Kidney glomerular epithelial cell (primary cell): ENCODE data around the gene EDAR.

Experiments used
- DNase-seq: peaks from one replicate; lab custom pipeline; 2025; lab: John Stamatoyannopoulos, UW

EDAR gene

DNA sequence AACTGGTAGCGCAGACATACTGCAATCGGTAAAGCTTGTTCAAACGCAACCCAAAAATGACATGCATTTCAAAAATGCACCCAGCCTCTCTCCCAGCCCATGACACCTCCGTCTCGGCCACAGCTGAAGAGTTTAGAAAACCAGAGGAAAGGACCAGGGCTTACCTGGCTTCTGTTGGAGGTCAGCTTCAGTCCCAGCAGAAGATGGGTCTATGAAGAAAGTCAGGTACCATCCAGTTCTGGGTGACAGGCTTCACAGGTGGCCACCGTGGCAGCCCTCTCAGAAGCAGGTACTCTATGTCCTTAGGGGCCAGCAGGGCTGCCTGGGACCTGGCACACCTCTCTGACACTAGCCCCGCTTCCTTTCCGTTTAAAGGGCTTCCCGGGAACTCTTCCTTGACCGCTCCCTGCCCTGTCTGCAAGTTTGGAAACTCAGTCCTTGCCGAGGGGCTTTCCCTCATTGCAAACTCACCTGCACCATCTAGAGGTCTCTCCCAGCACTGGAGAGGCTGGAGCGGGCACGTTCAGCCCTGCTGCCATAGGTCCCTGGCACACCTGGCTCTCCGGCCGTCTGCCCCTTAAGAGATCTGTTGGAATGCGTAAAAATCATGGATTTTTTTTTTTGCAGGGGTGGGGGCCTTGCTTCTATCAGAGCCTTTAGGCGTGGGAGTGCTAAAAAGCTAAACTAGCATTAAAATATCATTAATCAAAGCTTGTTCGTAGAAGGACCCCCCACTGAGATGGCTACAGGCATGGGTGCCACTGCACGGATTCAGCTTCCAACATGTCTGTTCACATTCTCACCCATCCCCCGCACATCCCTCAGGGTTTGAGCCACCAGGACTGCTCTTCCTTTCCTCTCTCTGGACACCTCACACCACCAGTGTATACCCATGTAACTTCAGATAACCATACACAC, at the start of gene EDAR:
Gene EDAR, minus strand, starts transcription at position 425 of the 918 bp plus-strand sequence. CDS start 58,206 bp downstream, outside the sequence.
- DNase-seq: peak; percentile 47

- DNase-seq: no peak
Observed at GRCh38 chr2:109033171-109033570, 44.2 kb upstream of the EDAR start.

- no peak for DNase-seq
Observed at GRCh38 chr2:109032229-109032820, 43.3 kb upstream of the EDAR start.

DNA sequence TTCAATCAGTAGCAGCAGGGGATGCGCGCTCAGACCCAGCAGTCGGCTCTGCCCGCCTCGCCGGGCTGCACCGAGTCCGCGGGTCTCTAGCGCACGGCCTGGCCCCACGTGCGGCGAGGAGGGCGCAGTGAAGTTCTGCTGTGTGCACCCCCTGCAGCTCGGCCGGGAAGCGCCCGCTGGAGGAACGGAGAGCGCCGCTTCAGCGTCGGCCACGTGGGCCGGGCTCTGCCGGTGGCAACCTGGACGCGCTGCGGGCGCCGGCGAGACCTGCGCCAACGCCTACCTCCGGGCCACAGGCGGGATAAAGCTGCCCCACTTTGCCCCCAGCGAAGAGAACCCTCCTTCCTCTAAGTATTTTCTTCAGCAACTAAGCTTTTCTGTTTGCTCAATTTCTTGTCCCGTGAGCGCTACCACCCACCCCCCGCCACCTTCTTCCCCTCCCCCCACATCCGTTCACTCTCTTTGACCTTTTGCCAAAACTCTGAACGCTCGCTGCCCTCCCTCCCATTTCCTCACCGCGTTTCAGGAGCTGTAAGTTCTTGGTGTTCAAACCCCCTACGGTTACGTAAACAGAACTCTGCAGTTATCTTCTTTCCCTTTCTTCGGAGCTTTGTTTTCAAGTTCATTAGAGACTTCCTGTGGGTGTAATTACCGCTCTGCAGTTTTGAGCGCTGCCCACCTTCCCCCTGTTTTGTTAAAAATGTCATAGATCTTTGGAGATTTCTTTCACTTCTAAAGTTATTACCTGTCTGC, 42.6 kb upstream of the EDAR start:
- no peak for DNase-seq

DNA sequence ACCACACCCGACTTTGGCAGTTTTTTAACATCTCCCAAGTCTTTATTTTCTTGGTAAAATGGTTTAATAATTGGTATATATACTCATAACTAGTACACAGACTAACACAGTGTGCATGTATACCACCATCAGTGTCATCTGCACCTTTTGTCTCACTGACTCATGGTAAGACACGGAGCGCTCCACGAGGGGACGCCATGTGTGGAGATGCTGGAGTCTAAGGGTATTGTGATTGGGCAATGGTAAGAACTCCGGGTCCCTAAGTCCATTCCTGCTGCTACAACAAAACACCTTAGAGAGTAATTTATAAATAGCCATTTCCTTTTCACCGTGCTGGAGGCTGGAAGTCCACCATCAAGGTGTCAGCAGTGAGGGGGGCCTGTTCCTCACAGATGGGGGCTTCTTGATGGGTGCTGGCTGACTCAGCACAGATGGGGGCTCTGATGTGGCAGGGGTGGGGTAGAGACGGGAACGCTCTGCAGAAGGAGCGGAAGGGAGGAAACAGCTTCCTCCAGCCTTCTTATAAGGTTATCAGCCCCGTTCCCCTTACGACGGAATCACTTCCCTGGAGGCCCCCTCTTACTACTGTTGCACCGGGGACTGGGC, 42.0 kb upstream of the EDAR start:
- DNase-seq: no peak

GRCh38 chr2:109029490-109030201, 40.6 kb upstream of the EDAR start:
- no peak for DNase-seq

DNA sequence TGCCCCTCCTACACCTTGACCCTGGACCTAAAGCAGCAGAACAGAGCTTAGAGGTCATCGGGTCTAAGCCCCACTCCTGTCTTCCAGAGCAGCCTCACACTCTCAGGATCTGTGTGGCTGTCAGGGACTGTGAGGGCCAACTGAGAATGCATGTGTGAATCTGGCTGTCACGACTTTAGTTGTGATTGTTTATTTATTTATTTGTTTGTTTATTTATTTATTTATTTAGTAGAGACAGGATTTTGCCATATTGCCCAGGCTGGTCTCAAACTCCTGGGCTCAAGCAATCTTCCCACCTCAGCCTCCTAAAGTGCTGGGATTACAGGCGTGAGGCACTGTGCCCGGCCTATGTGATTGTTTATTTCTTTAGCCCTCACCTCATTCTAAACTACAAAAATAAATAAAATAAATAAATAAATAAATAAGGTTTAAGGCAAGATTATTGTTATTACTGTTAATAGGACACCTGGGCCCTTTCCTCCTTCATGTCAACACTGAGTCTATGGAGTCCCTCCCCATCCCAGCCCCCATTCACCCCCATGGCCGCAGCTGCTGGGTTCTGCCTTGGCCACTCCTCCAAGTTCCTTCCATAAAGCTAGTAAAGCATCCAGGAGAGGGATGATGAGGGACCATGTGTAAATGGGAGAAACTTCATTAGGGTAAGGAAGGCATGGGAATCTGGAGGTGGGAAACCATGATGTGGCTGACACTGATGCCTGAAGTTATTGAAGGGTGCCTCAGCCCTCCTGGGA, 39.9 kb upstream of the EDAR start:
- DNase-seq: no peak

- no peak for DNase-seq
Observed at GRCh38 chr2:109028277-109028676, 39.3 kb upstream of the EDAR start.

GRCh38 chr2:109027702-109028101, 38.7 kb upstream of the EDAR start:
- no peak for DNase-seq

DNA sequence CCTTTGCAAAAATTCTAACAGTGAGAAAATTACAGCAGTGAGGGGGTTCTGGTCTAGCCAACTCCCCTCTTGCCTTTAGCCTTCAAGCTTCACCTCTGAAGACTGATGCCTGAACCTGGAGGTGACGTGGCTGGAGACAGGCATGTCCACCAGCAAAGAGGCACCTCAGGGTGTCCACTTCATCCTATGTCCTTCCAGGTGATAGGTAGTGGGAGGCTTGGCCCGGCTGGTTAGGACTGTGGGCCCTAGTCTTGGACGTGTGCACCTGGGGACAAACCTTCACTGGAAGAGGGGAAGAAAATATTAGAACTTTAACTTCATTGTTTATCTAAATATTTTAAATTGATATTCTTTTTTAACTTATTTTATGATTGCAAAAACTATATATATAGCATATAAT, 35.5 kb upstream of the EDAR start:
- no peak for DNase-seq

DNA sequence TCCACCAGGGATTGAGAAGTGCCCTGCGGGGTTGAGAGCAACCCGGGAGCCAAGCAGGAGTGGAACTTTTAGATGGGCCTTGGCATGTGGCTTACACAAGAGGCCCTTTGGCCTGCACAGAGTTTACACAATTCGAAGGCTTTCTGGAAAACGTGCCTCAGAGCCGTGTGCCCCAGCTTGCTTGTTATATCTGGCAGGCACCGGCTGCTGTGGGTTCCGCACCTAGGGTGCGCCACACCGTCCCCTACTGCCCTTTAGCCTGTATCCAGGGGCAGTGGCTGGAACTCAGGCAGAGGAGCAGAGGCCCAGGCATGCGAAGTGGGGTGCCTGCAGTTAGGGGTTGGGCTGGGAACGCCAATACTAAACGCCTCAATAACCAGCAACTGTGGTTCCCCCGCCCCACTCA, 32.9 kb upstream of the EDAR start:
- no peak for DNase-seq

DNA sequence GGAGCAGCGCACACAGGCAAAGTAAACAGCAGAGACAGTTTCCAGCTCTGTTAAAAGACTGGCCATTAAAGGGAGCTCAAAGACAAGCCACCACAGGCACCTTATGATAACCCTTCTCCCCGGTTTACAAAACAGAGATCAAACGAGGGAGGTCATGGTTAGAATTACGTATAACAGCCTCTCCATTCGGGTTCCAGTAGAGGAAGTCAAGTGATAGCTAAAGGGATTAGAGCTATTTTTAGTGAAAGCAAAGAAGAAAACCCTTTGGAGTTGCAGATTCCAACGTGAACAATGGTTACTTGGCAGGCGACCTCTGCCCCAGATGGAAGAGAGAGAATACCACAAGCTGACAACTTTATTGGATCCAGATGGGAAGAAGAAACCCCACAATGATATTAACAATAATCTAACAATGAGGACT, 31.2 kb upstream of the EDAR start:
- no peak for DNase-seq

GRCh38 chr2:109018452-109018851, 29.4 kb upstream of the EDAR start:
- DNase-seq: no peak

DNA sequence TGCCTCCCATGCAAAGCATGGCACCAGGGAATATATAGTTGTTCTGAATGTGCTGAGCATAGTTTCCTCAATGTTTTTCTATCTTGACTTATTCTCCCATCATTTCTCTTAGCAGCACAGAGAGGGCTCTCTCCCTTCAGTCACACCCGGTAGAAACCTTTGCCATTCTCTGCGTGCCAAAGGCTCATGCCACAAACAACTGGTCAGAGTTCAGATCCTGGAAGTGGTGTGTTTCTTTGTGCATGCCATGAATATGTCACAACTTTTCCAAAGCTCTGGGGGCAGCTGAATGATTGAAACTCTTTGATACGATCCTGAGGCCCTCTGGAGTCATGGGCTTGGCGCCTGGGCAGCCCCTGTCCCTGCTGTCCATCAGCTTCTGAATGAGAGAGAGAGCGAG, 28.0 kb upstream of the EDAR start:
- no peak for DNase-seq

DNA sequence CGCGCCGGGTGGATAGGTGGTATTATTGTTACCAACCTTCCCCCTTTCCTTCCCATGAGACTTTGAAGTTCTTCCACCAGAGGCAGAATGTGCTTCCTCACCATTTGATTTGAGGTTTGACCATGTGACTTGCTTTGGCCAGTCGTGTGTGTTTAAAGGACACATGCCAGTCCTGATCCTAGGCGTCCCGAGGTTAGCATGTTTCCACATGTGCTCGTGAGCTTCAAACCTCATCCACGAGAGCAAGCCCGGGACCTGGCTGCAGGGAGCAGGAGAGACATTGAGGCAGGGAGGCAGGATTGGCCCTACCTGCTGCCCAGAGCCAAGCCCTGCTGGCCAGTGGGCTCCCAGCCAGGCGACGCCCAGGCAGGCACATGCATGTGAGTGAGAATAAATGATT, 27.4 kb upstream of the EDAR start:
- DNase-seq: no peak

DNA sequence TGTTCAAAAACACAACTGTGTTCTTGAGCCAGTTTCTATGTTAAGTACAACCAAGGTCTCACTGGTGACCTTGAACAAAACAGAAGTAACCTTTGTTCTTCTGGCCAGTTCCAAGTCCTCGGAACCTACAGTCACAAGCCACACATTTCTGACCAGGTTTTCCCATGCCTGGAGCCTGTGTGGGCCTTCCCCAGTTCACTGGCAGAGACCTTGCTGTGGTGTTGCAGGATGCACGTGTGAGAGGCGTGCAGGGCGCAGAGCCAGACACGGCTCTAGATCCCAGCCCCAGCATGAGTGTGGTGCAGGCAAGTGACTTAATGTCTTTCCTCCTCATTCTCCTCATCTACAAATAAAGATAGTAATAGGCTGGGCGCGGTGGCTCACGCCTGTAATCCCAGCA, 25.5 kb upstream of the EDAR start:
- DNase-seq: no peak

- no peak for DNase-seq
Observed at GRCh38 chr2:109013051-109013450, 24.0 kb upstream of the EDAR start.

DNA sequence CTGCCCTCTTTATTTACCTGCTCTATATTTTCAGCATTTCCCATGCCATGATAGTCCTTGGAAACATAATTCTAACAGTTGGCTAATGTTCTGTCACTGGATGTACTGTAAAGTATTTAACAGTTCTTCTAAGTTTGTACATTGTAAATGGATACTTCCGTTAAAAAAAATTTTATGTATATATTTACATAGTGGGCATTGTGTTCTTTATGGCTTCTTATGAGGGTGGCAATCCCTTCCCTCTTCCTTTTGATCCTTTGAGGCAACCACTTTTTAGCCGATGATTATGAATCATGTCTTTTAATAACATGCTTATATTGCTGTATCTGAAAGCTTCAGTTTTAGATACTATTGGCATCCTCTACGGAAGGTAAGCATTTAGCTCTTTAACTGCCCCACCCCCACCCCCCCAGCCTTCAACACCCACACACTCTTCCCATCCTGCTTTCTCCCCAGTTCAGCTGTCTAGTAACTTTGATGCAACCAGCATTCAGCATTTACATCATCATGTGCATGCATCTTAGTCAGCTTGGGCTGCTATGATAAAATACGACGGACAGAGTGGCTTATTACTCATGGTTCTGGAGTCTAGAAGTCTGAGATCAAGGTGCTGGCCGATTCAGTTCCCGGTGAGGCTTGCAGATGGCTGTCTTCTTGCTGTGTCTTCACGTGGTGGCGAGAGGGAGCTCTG, 21.0 kb upstream of the EDAR start:
- no peak for DNase-seq

GRCh38 chr2:109006971-109007370, 18.0 kb upstream of the EDAR start:
- no peak for DNase-seq

DNA sequence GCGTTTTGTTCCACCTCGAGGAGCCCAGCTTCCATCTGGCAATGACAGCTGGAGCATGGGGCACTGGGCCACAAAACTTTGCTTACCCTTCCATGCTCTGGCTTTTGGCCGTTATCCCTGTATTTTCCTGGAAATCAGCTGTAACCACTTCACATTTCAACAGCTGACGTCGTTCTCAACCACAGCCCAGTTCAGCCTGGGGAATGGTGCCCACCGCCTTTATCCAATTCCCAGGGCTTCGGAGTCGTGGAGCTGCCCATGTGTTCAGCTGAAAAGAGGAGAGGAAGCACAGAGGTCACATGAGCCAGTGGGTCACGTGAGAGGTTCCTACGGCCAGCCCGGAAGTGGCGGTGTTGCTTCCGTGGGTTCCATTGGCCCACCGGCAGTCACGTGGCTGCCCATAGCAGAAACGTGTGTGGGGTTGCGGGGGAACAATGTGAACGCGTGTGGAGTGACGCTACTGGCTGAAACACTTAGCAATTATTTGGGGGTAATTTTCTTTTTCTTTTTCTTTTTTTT, 16.7 kb upstream of the EDAR start:
- no peak for DNase-seq
